NCI-H2107 treated with DMSO at 0.1 percent for 48 hours (cell line): ENCODE data around the gene TTC12.

Experiments
- DNase-seq: peaks from one replicate; lab custom pipeline; 2025; ENCODE audit not compliant: unreplicated experiment; lab: John Stamatoyannopoulos, UW

Gene TTC12

DNA sequence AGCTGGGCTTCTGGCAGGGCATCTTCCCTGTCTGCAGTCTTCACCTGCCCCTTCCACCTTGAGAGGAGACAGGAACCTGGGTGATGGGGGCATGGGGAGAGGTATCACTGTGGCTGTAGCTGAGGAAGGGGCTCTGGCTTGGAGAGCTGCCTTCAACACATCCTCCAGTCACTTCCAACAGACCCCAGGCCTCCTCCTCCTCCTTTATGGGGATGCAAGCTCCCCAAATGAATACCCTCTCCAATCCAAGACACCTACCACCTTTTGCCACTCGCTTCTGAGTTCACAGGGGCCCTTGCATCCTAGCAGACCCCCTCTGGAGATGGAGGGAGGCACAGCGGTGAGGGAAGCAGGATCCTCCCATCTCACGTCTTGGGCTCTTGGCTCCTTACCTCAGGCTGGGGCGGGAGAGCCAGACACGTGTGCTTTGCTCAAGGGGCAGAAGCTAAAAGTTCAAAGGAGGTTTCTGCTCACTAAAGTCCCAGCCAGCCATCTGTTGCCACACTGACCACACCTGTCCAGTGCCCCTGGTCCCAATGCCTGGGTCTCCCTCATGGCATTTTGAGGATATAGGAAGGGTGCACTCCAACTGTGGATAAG is 86.3 kb downstream of the TTC12 start:
- no peak for DNase-seq

DNA sequence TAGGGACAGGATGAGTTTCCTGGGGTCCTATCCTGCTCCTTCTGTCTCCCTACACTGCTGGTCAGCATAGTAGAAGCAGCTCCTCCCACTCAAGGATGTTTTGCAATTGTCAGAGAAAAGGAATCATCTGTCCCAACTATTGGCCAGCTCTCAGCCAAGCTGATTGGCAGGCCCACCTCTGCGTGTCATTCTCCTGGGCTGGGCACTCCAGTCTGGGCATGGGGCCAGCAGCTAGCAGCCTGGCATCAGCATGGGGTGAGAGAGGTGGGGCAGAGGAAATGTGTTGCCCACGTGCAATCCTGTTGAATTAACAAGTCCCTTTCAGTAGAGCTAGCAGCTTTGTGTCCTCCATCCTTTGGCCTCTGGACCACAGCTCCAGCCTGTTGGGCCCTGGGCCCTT is 87.3 kb downstream of the TTC12 start:
- peak; percentile 81 for DNase-seq

DNA sequence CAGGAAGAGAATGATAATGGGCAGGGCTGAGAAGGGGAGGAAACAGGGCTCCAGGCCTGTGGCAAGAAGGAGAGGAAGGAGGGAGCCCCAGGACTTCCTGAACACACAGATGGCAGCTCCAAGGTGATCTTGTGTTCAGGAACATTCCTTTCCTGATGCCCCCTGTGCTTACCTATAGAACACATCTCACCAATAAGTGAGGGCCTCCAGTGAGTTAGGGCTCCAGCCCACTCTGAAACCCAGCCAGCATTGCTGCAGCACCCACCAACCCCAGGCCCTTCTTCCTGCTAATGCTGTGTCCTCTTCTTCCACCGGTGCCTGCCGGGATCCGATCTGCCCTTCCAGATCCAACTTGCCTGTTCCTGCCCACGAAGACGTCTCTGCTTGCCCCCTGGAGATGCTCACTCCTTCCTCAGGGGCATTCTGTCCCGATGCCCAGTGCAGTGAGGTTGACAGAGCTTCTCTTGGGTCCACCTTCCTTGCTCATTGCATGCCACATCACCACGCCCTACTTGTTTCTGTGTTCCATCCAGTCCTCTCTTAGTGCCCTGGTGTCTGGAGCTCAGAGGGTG is 90.6 kb downstream of the TTC12 start:
- DNase-seq: no peak

DNA sequence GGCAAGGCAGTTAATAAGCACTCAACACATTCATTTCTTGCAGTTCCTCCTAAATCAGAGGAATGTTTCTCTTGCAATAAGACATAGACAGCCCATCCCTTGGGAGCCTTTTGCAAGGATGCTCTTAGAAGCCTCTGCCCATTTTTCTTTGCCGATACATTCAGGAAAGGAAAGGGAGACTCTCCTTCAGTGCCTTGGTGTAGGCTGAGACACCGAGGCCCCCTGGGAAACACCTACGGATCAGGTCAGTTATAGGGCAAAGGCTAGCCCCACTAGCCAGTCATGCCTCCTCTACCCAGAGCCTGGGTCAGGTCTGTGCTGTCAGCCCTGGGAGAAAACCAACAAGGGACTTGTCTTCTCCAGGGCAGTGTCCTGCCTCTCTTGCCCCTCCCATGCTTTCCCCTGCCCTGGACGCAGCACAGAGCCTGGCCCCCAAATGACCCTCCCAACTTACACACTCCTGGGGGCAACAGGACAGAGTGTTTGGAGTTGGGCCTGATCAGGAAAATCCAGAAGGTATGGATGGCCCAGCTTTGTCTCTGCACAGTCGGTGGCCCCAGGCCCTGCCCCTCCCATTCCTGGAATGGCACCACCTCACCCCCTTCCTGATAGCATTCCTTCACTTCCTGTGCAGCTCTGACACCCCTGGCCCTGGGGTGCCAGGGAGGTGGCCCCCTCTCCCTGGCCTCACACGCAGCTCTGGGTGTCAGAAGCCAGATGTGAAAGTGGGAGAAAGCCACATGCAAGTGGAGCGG is 91.5 kb downstream of the TTC12 start:
- DNase-seq: no peak

DNA sequence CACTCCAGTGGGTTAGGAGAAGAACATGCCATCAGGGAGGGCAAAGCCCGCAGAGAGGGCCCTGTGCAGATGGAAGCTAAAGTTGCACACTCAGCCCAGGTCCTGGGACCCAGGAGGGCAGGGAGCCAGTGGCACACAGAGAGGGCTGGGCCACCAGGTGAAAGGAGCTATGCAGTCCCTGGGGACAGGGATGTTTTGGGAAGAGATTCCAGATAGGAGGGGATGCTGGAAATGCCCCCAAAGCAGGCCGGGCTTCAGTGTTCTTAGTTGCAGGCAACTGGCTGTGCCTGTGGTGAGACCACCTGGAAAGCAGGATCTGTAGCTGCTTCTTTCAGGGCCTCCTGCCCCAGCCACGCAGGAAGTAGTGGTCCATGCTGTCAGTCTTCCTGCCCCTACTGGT is 92.8 kb downstream of the TTC12 start:
- no peak for DNase-seq

DNA sequence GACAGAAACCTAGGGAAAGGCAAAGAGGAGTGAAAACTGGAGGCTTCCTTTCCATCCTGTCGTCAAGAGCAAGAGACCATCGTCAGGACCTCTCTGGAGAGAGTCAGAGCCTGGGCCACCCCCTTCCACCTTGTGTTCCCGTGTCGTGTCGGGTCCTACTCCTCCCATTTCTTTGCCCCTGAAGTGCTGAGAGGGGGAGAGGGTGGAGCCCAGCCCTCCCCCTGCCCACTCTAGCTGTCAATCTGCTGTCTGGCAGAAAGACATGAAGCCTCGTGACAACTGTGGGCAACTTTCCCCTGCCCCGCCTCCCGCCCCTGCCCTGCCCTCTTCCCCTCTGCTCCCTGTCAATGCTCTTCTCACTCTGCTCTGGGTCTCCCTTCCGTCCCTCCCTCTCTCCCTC is 93.8 kb downstream of the TTC12 start:
- DNase-seq: no peak

DNA sequence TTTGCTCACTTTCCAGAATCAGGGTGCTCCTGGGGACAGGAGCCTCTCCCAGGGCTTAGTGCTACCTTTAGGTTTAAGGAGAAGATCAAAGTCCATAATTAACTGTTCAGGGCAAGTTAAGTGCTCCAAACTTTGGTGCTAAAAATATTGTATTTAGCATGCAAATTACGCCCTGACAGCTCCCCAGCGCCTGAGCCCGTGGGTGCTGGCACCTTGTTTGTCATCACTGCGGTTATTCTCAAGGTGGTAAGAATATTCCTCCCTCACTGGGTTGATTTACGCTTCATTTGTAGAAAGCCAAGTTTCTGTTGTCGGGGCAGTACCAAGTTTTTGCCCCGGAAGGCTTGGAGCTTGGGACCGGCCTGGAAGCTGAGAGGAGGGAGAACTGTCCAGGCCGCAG is 94.5 kb downstream of the TTC12 start:
- no peak for DNase-seq

DNA sequence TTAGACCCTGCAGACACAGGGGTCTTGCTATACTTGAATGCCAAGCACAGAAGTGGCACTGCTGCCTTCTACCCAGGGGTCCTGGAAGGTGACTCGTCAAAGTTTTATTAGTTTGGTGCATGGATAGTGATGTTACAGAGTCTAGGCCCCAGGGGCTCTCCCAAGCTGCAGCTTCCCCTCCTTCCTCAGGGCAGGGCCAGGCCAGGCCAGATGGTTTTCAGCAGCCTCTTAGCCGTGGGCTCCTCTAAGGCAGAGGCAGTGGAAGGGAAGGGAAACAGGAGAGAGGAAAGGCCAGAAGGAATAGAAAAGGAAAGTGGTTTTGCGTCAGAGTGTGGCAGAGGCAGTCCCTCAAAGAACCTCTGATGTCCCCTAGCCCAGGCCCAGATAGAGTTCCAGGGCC is 95.1 kb downstream of the TTC12 start:
- no peak for DNase-seq

DNA sequence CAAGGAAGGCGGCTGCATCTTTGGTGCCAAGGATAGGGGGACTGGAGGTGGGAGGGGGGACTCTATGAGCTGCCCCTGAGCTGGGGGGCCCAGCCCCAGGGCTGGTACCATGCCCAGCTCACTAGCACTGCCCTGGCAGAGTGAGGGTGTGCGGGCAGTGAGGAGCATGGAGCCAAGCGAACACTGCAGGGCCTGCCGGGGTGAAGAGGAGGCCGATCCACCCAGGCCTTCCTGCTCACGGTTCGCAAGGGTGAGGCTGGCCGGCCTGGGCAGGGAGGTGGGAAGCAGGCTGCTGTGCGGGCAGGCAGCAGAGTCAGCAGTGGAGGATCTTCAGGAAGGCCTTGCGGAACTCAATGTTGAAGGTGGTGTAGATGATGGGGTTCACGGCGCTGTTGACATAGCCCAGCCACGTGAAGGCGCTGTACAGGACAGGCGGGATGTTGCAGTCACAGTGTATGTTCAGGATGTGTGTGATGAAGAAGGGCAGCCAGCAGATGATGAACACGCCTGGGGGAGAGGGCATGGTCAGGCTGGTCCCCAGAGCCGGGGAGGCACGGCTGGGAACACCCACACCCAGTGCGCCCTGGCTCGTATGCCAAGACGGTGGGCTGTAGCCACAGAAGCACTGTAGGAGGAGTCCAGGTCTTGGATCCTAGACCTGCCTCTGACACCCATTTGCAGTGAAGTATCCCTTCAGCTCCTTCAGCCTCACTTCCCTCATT is 96.2 kb downstream of the TTC12 start:
- no peak for DNase-seq

DNA sequence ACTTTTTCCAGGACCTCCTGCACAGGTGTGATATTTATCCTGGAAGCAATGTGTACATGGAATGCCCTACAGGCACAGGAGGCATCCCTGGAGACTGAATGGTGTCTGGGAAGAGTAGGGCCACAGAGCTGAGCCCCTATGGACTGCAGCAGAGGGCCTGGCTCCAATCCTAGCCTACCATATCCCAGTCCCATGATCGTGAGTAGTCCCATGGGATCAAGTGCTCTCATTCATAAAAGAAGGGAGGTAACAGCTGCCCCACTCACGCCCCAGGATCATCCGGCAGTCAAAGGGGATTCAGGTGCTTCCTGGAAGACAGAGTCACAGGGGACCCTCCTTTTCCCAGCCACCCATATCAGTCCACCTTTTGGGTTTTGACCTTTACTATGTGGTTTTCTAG is 97.2 kb downstream of the TTC12 start:
- peak; percentile 56 for DNase-seq

DNA sequence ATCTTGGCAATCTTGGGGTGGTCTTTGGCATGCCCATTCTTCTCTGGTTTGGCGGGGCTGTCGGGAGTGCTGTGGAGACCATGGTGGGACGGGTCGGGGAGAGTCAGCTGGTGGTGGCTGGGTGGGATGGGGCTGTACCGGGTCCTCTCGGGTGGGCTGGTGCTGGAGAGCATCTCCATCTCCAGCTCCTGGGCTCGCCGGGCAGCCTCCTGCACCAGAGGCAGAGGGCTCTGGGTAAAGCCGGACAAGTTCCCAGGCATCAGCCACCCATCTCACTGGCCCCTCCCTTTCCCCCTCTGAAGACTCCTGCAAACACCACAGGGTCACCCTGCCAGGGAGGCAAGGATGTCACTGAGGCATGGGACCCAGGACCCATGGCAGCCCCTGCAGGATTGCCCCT is 98.3 kb downstream of the TTC12 start:
- no peak for DNase-seq

DNA sequence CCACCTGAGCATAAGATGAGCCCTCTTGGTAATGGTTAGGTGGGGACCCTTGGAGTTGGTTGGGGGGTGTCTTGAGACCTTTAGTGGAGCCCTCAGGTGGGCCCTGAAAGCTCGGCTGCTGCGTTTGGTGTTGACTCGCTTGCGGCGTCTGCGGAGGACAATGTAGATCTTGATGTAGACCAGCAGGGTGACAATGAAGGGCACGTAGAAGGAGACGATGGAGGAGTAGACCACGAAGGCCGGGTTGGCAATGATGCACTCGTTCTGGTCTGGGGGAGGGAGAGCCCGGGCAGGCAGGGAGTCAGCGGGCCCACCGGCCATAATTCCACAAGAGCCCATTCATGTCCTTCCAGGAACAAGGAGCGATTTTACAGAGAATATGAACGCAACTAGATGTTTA is 101.0 kb downstream of the TTC12 start:
- DNase-seq: no peak
